Esophagus squamous epithelium (tissue), 4 donors: ENCODE measurements around the gene CPLANE1.

Experiments used
- POLR2A ChIP-seq, 4 donors: fragments of 450-650 bp; IDR thresholded peaks; one replicate each; pipeline ENCODE4 v1.6.1; 2017; ENCODE audit warnings: antibody characterized with exemption in 4 of 4, mild to moderate bottlenecking in 4 of 4, moderate library complexity in 3 of 4
- TF ChIP-seq, protein P1 (sequence below), 6 experiments: fragments of 450-650 bp in 4 of 6; fragments of 200-600 bp in 2 of 6; sonication (generic) in 2 of 6; IDR thresholded peaks; one replicate each; pipeline ENCODE4 v1.5.1; 2016 to 2019; ENCODE audit warnings: antibody characterized with exemption in 6 of 6, mild to moderate bottlenecking in 4 of 6, moderate library complexity in 4 of 6

GRCh38 chr5:37248421-37248969 is 681 bp downstream of the CPLANE1 start:
- TF ChIP-seq, protein P1, sequence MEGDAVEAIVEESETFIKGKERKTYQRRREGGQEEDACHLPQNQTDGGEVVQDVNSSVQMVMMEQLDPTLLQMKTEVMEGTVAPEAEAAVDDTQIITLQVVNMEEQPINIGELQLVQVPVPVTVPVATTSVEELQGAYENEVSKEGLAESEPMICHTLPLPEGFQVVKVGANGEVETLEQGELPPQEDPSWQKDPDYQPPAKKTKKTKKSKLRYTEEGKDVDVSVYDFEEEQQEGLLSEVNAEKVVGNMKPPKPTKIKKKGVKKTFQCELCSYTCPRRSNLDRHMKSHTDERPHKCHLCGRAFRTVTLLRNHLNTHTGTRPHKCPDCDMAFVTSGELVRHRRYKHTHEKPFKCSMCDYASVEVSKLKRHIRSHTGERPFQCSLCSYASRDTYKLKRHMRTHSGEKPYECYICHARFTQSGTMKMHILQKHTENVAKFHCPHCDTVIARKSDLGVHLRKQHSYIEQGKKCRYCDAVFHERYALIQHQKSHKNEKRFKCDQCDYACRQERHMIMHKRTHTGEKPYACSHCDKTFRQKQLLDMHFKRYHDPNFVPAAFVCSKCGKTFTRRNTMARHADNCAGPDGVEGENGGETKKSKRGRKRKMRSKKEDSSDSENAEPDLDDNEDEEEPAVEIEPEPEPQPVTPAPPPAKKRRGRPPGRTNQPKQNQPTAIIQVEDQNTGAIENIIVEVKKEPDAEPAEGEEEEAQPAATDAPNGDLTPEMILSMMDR (IDR thresholded peaks at IDR 0.05) = no peak
- no peak for TF ChIP-seq POLR2A (IDR thresholded peaks at IDR 0.05)
